ENCODE results near the gene TBATA.

TBATA gene

GRCh38 chr10:70809011-70809611, 23.9 kb upstream of the TBATA start:
- in situ Hi-C loops (cut with HindIII; ENCODE audit: low sequenced_read_pairs): no loop called here

- in situ Hi-C loops (cut with HindIII; ENCODE audit: low sequenced_read_pairs): no loop called here
Observed at GRCh38 chr10:70807556-70807955, 22.4 kb upstream of the TBATA start.

GRCh38 chr10:70806841-70807240, 21.7 kb upstream of the TBATA start:
- in situ Hi-C loops (cut with HindIII; ENCODE audit: low sequenced_read_pairs): no loop called here

GRCh38 chr10:70805619-70806215, 20.5 kb upstream of the TBATA start:
- in situ Hi-C loops (cut with HindIII; ENCODE audit: low sequenced_read_pairs): no loop called here

- in situ Hi-C loops (cut with HindIII; ENCODE audit: low sequenced_read_pairs): no loop called here
Observed at GRCh38 chr10:70804421-70804808, 19.2 kb upstream of the TBATA start.

- in situ Hi-C loops (cut with HindIII; ENCODE audit: low sequenced_read_pairs): no loop called here
Observed at GRCh38 chr10:70803775-70804420, 18.7 kb upstream of the TBATA start.

- in situ Hi-C loops (cut with HindIII; ENCODE audit: low sequenced_read_pairs): no loop called here
Observed at GRCh38 chr10:70801854-70802253, 16.7 kb upstream of the TBATA start.

- in situ Hi-C loops (cut with HindIII; ENCODE audit: low sequenced_read_pairs): no loop called here
Observed at GRCh38 chr10:70799124-70799523, 13.9 kb upstream of the TBATA start.

GRCh38 chr10:70797840-70798239, 12.7 kb upstream of the TBATA start:
- in situ Hi-C loops (cut with HindIII; ENCODE audit: low sequenced_read_pairs): no loop called here

- in situ Hi-C loops (cut with HindIII; ENCODE audit: low sequenced_read_pairs): no loop called here
Observed at GRCh38 chr10:70795613-70796012, 10.4 kb upstream of the TBATA start.

- in situ Hi-C loops (cut with HindIII; ENCODE audit: low sequenced_read_pairs): no loop called here
Observed at GRCh38 chr10:70791386-70792039, 6.3 kb upstream of the TBATA start.

GRCh38 chr10:70786799-70787415, 1.7 kb upstream of the TBATA start:
- in situ Hi-C loops (cut with HindIII; ENCODE audit: low sequenced_read_pairs): no loop called here

GRCh38 chr10:70784471-70784870, 706 bp downstream of the TBATA start:
- in situ Hi-C loops (cut with HindIII; ENCODE audit: low sequenced_read_pairs): no loop called here

GRCh38 chr10:70784016-70784415, 1.2 kb downstream of the TBATA start:
- in situ Hi-C loops (cut with HindIII; ENCODE audit: low sequenced_read_pairs): no loop called here

GRCh38 chr10:70782746-70783680, 2.2 kb downstream of the TBATA start:
- in situ Hi-C loops (cut with HindIII; ENCODE audit: low sequenced_read_pairs): no loop called here

GRCh38 chr10:70782086-70782745, 3.0 kb downstream of the TBATA start:
- in situ Hi-C loops (cut with HindIII; ENCODE audit: low sequenced_read_pairs): no loop called here

- in situ Hi-C loops (cut with HindIII; ENCODE audit: low sequenced_read_pairs): no loop called here
Observed at GRCh38 chr10:70781461-70782051, 3.6 kb downstream of the TBATA start.

GRCh38 chr10:70780772-70781171, 4.4 kb downstream of the TBATA start:
- in situ Hi-C loops (cut with HindIII; ENCODE audit: low sequenced_read_pairs): no loop called here

- in situ Hi-C loops (cut with HindIII; ENCODE audit: low sequenced_read_pairs): no loop called here
Observed at GRCh38 chr10:70780370-70780760, 4.8 kb downstream of the TBATA start.
